22Rv1 (cell line): ENCODE results near the gene SH3RF3.

Experiments
- H3K27ac ChIP-seq: fragments of 450-650 bp; 2 replicates; pipeline ENCODE4 v1.5.1; 2017
- ZFX ChIP-seq: fragments of 450-650 bp; IDR thresholded peaks from 2 replicates; pipeline ENCODE4 v1.6.1; 2017; ENCODE audit warnings: antibody characterized with exemption, borderline replicate concordance
- TF ChIP-seq, protein P1 (sequence below): fragments of 450-650 bp; IDR thresholded peaks from 2 replicates; pipeline ENCODE4 v1.5.1; 2017; ENCODE audit warnings: mild to moderate bottlenecking

Gene SH3RF3

DNA sequence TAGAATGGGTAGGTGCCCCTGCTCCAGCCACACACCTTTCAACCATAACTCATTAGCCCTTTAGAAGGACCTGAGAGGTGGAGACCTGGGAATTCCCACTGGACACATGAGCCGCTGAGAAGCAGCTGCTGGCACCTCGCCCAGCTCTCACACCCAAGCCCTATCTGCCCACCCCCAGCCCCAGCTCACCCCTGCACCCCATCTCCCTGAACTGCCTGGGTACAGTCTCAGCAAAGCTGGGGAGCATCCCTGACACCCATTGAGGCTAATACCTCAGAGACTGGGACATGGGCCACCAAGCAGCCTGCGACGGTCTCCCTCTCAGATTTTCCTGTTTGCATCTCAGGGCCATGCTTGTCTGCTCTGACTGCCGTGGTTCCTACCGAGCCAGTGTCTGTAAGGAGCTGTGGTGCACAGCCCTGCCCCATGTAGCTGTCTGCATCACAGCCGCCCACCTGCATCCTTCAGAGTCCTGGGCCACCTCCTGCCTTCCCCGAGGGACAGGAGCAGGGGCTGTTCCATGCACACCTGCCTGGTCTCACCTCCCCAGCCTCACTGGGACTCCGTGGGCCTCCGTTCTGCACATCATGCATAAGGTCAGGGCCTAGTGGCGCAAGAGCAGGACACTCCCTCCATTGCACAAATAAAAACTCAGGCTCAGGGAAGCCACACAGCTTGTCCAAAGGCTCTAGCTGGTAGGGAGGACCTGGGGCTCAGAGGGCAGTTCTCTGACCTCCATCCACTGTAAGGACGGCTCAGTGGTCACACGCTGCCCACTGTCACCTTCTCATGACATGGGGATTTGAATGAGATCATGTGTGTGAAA, 394.7 kb downstream of the SH3RF3 start:
- TF ChIP-seq, protein P1, sequence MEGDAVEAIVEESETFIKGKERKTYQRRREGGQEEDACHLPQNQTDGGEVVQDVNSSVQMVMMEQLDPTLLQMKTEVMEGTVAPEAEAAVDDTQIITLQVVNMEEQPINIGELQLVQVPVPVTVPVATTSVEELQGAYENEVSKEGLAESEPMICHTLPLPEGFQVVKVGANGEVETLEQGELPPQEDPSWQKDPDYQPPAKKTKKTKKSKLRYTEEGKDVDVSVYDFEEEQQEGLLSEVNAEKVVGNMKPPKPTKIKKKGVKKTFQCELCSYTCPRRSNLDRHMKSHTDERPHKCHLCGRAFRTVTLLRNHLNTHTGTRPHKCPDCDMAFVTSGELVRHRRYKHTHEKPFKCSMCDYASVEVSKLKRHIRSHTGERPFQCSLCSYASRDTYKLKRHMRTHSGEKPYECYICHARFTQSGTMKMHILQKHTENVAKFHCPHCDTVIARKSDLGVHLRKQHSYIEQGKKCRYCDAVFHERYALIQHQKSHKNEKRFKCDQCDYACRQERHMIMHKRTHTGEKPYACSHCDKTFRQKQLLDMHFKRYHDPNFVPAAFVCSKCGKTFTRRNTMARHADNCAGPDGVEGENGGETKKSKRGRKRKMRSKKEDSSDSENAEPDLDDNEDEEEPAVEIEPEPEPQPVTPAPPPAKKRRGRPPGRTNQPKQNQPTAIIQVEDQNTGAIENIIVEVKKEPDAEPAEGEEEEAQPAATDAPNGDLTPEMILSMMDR = no peak
- TF ChIP-seq ZFX = no peak

DNA sequence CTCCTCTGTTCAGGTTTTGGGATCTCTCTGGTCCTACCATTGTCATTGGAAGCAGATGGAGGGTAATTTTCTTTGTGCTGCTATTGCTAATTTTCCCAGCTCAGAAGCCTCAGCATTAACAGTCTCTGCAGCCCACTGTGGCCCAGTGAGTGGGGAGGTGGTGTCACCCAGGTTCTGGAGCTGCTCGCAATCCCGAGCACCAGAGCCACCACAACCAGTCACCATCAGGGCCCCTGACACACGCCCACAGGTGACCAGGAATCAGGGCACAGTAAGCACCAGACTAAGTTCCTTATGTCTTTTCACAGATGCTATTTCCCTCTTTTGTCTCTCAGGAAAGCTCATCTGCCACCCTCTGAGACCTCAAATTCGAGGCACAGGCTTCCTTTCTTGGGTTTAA, 396.8 kb downstream of the SH3RF3 start:
- H3K27ac ChIP-seq = no peak overlapping the region
- no peak for TF ChIP-seq ZFX
- TF ChIP-seq, protein P1 = no peak

More for the DNA sequence above, 394.7 kb downstream of the SH3RF3 start:
- no peak overlapping the region for H3K27ac ChIP-seq

DNA sequence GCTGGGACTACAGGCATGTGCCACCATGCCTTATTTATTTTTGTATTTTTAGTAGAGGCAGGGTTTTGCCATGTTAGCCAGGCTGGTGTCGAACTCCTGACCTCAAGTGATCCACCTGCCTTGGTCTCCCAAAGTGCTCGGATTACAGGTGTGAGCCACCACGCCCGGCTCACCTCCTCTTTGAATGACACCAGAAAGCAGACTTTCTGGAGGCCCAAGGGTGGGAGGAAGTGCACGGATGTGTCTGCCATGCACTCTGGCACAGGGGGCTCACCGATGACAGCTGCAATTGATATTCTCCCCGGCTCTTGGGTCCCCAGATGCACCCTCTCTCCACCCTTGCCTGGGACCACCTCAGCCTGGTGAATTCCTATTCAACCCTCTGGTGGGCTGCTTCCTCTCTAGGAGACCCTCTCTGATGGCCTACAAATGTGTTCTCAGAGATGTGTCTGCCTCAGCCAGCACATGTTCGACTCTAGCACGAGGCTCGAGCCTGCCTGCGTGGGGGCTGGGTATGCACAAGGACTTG, 397.5 kb downstream of the SH3RF3 start:
- TF ChIP-seq, protein P1 = no peak
- TF ChIP-seq ZFX = no peak
- H3K27ac ChIP-seq = no peak overlapping the region

DNA sequence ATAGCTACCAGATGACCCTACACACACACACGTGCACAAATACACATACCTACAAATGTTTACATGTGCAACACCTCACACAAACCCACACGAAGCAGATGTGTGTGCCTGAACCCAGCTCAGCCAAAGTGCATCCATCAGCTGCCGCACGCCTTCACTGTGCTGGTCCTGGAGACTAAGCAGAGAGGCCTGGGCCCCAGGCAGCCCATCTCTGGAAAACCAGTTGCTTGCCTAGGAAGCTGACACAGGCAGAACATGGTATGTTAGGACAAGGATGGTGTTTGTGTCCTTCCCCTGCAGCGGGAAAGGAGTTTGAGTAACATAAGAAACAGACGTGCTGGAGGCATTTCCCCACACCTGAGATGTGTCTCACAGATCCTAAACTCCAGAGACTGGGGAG, 398.1 kb downstream of the SH3RF3 start:
- TF ChIP-seq, protein P1 = no peak
- TF ChIP-seq ZFX = no peak
- no peak overlapping the region for H3K27ac ChIP-seq

DNA sequence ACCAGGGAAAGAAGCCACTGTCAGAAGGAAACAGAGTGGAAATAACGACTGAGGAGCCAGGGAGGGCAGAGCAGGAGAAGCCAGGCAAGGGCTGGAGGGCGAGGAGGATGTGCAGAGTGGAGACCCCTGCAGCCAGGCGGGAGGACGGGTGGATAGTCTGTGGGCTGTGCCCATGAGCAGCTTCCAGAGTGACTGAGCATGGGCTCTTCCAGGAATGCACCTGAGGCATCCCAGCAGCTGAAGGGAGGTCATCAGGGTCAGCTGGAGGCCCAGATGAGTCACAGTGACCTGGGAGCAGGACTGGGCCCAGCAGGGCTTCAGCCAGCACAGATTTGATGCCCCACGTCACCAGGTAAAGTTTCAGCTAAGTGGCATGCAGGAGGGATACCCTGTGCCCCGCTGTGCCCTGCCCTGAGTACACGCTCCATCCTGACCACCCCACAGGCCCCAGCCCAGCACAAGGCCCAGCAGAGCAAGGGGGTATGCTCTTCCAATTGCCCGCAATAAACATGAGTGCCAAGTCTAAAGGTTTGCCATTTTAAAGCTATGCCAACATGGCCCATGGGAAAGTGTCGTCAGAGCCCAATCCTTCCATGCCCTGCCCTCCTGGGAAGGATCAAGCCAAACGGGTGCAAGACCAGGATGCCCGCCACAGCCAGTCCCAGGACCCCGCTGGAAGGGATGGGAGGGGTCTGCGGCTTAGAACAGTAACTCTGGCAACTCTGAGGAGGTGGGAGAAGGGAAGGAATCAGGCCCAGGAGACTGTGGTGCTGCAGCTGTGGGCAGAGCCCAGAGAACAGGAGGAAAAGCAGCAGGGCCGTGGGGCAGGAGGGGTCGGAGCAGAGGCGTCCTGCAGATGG, 399.1 kb downstream of the SH3RF3 start:
- TF ChIP-seq ZFX = no peak
- TF ChIP-seq, protein P1 = no peak
- H3K27ac ChIP-seq = no peak overlapping the region

DNA sequence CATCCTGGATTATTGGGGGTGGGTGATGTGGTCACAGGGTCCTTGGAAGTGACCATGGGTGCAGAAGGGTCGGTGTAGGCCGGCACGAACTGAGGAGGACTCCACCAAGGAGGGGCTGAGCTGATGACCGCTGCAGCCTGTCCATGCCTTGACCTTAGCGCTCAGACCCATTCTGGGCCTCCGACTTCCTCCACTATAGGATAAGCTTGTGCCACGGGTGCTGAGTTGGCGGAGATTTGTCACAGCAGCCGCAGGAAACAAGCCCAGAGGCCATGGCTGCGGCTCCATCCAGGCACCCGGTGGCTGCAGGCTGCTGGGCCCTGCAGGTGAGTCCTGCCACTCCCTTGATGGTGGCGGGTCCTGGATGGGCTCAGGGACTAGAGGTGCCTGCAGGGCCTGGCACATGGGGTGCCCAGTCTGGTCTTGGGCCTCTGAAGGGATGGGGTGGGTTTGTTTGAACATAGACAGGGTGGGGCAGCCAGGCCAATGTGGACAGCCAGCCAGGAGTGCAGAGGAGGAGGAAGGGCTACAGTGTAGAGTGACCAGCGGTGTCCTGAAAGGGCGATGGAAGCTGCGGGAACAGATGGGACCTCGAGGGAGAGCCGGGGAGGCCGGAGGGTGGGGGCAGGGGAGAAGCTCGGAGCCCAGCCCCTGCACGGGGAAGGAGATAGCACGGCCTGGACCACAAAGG, 400.0 kb downstream of the SH3RF3 start:
- H3K27ac ChIP-seq = no peak overlapping the region

More for the DNA sequence above, 400.0 kb downstream of the SH3RF3 start:
- TF ChIP-seq, protein P1 = no peak
- TF ChIP-seq ZFX = no peak
